ENCODE data around the gene NANOS3.

Gene NANOS3

GRCh38 chr19:13923194-13923987 is 46.5 kb downstream of the NANOS3 start:
- DNase-seq: no peak

- DNase-seq: no peak
Observed at GRCh38 chr19:13926010-13926409, 49.1 kb downstream of the NANOS3 start.

DNA sequence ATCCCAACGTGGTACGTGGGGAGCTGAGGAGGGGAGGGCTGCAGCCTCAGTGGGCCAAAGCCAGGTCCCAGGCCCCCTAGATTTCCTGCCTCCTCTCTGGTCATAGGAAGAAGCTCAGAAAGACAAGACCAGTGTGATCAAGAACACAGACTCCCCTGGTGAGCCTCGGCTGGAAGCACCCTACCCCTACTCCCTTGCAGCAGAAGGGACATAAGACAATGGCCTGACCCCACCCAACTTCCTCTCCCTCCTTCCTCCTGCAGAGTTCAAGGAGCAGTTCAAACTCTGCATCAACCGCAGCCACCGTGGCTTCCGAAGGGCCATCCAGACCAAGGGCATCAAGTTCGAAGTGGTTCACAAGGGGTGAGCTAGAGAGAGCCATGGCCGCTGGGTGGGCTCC is 49.8 kb downstream of the NANOS3 start:
- no peak for DNase-seq

DNA sequence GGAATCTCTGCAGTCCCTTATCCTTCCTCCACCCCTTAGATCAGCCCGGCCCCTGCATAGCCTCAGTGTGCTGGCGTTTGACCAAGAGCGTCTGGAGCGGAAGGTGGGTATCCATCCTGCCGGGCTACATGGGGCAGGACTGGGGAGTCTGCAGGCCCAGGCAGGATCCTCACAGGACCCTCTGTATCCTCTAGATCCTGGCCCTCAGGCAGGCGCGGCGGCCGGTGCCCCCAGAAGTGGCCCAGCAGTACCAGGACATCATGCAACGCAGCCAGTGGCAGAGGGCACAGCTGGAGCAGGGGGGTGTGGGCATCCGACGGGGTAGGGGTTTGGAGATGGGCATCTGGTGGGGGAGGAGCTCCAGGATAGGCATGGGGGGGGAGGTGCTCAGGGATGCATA is 52.4 kb downstream of the NANOS3 start:
- DNase-seq: no peak

DNA sequence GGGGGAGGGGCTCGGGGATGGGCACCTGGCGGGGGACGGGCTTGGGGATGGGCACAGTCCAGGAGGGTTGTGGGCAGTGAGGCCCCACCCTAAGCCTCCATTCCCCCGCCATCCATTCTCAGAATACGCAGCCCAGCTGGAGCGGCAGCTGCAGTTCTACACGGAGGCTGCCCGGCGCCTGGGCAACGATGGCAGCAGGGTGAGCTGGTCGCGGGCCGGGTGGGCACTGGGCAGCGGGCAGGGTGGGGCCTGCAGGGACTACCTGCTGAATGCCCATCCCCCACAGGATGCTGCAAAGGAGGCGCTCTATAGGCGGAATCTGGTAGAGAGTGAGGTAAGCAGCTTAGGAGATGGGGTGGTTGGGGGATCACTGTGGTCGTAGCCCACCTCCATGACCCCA is 53.0 kb downstream of the NANOS3 start:
- no peak for DNase-seq

Measured in NCI-H2107 (cell line).